ENCODE measurements around the gene TEX11. TPM values are rescaled to one million over a fixed set of nuclear protein-coding genes. Genes with fewer than 3 reads are reported as not detected.
A peak's percentile ranks its signal among the peaks of the same experiment; 100 is the strongest.

TEX11 gene
- total RNA-seq, 2 donors from 2014 or later, result 0.75 TPM; not detected in 1

- WGBS, 2 experiments (ENCODE audit: insufficient coverage in 1 of 2, insufficient read length in 1 of 2), result 86% methylated on average over 5 of the region's 5 CpGs; no CpG with 5 or more reads in 1 of the 2 experiments
- H3K9me3 ChIP-seq (ENCODE audit: control insufficient read depth, low read length), result no peaks in the 10 kb centered on the region
- H3K36me3 Mint-ChIP-seq (ENCODE audit: low read depth), result peaks cover 70% of the 10 kb centered on the region
These were observed 412.0 kb downstream of the TEX11 start for GRCh38 chrX:70496491-70496890.

GRCh38 chrX:70494441-70494840 is 414.1 kb downstream of the TEX11 start:
- Mint-ChIP-seq H3K4me1 (no peaks in the 10 kb centered on the region), H3K27me3 (ENCODE audit: insufficient read depth) (no peaks in the 10 kb centered on the region), H3K27ac (no peak overlapping the region), H3K9me3 (peaks cover 69% of the 10 kb centered on the region), H3K36me3 (ENCODE audit: low read depth) (peaks cover 67% of the 10 kb centered on the region), H3K4me3 (no peak overlapping the region)
- H3K9ac ChIP-seq (ENCODE audit: extremely low read depth, low read length, poor library complexity, severe bottlenecking), result no peak overlapping the region
- WGBS, 2 experiments (ENCODE audit: insufficient coverage in 1 of 2, insufficient read length in 1 of 2), result 96% methylated on average over 4 of the region's 4 CpGs; no CpG with 5 or more reads in 1 of the 2 experiments
- DNase-seq, result peak; percentile 29
- no peak for TF ChIP-seq CTCF (conservative IDR thresholded peaks at IDR 0.05)
- no peaks in the 10 kb centered on the region for H3K4me1 ChIP-seq (ENCODE audit: control insufficient read depth, insufficient read depth, low read length)
- H3K27me3 ChIP-seq (ENCODE audit: control insufficient read depth, insufficient read depth, low read length, poor library complexity, severe bottlenecking), result no peaks in the 10 kb centered on the region
- no peak overlapping the region for H3K27ac ChIP-seq (ENCODE audit: low read depth, low read length)
- no peaks in the 10 kb centered on the region for H3K9me3 ChIP-seq (ENCODE audit: control insufficient read depth, low read length)
- H3K36me3 ChIP-seq (ENCODE audit: control insufficient read depth, insufficient read depth, low read length), result peaks cover 52% of the 10 kb centered on the region
- no peak overlapping the region for H3K4me3 ChIP-seq (ENCODE audit: low read length)

More at GRCh38 chrX:70496491-70496890, 412.0 kb downstream of the TEX11 start:
- H3K9ac ChIP-seq (ENCODE audit: extremely low read depth, low read length, poor library complexity, severe bottlenecking), result no peak overlapping the region
- Mint-ChIP-seq H3K4me1 (no peaks in the 10 kb centered on the region), H3K9me3 (peaks cover 61% of the 10 kb centered on the region), H3K4me3 (no peak overlapping the region), H3K27ac (no peak overlapping the region), H3K27me3 (ENCODE audit: insufficient read depth) (no peaks in the 10 kb centered on the region)
- peak; percentile 23 for TF ChIP-seq CTCF (conservative IDR thresholded peaks at IDR 0.05)
- no peaks in the 10 kb centered on the region for H3K4me1 ChIP-seq (ENCODE audit: control insufficient read depth, insufficient read depth, low read length)
- peaks cover 52% of the 10 kb centered on the region for H3K36me3 ChIP-seq (ENCODE audit: control insufficient read depth, insufficient read depth, low read length)
- no peak for DNase-seq
- no peak overlapping the region for H3K4me3 ChIP-seq (ENCODE audit: low read length)
- H3K27me3 ChIP-seq (ENCODE audit: control insufficient read depth, insufficient read depth, low read length, poor library complexity, severe bottlenecking), result no peaks in the 10 kb centered on the region
- H3K27ac ChIP-seq (ENCODE audit: low read depth, low read length), result no peak overlapping the region

GRCh38 chrX:70488856-70489255 is 419.7 kb downstream of the TEX11 start:
- no peak overlapping the region for H3K4me3 ChIP-seq (ENCODE audit: low read length)
- Mint-ChIP-seq H3K36me3 (ENCODE audit: low read depth) (peaks cover 62% of the 10 kb centered on the region), H3K9me3 (peaks cover 65% of the 10 kb centered on the region), H3K4me1 (no peaks in the 10 kb centered on the region), H3K4me3 (no peak overlapping the region), H3K27me3 (ENCODE audit: insufficient read depth) (no peaks in the 10 kb centered on the region), H3K27ac (no peak overlapping the region)
- H3K36me3 ChIP-seq (ENCODE audit: control insufficient read depth, insufficient read depth, low read length), result peaks cover 49% of the 10 kb centered on the region
- no peaks in the 10 kb centered on the region for H3K27me3 ChIP-seq (ENCODE audit: control insufficient read depth, insufficient read depth, low read length, poor library complexity, severe bottlenecking)
- TF ChIP-seq CTCF (conservative IDR thresholded peaks at IDR 0.05), result no peak
- H3K9me3 ChIP-seq (ENCODE audit: control insufficient read depth, low read length), result no peaks in the 10 kb centered on the region
- 93% methylated on average over 2 of the region's 2 CpGs; no CpG with 5 or more reads in 1 of the 2 experiments for WGBS, 2 experiments (ENCODE audit: insufficient coverage in 1 of 2, insufficient read length in 1 of 2)
- H3K9ac ChIP-seq (ENCODE audit: extremely low read depth, low read length, poor library complexity, severe bottlenecking), result no peak overlapping the region
- no peaks in the 10 kb centered on the region for H3K4me1 ChIP-seq (ENCODE audit: control insufficient read depth, insufficient read depth, low read length)
- no peak for DNase-seq
- no peak overlapping the region for H3K27ac ChIP-seq (ENCODE audit: low read depth, low read length)

All from endodermal cell (in vitro differentiated cells).